AG09309 (cell line): ENCODE measurements around the gene MSH3.

ENCODE experiments used
- DNase-seq: peaks from one replicate; pipeline ENCODE4 v3.0.0-alpha.2; 2010; ENCODE audit warnings: low read depth
- H3K4me3 ChIP-seq: 2 replicates; pipeline ENCODE4 v1.5.1; 2011; ENCODE audit warnings: mild to moderate bottlenecking, low read depth, low read length, moderate library complexity; ENCODE audit not compliant: control insufficient read depth
- CTCF ChIP-seq: IDR thresholded peaks from 2 replicates; pipeline ENCODE4 v1.5.1; 2011; ENCODE audit warnings: mild to moderate bottlenecking, low read depth, low read length, inconsistent platforms; ENCODE audit not compliant: insufficient read depth, control insufficient read depth; ENCODE audit errors: missing control alignments

The MSH3 gene

GRCh38 chr5:80745490-80745889, 91.0 kb downstream of the MSH3 start:
- TF ChIP-seq CTCF: no peak
- no peak overlapping the region for H3K4me3 ChIP-seq
- DNase-seq: no peak

- no peak for DNase-seq
- TF ChIP-seq CTCF: no peak
- H3K4me3 ChIP-seq: no peak overlapping the region
Observed at GRCh38 chr5:80747922-80748321, 93.5 kb downstream of the MSH3 start.

GRCh38 chr5:80752427-80752826, 98.0 kb downstream of the MSH3 start:
- TF ChIP-seq CTCF: no peak
- no peak overlapping the region for H3K4me3 ChIP-seq
- DNase-seq: no peak

- no peak overlapping the region for H3K4me3 ChIP-seq
- TF ChIP-seq CTCF: no peak
- DNase-seq: no peak
Observed at GRCh38 chr5:80753712-80754111, 99.3 kb downstream of the MSH3 start.

- no peak for TF ChIP-seq CTCF
- no peak for DNase-seq
- no peak overlapping the region for H3K4me3 ChIP-seq
Observed at GRCh38 chr5:80754900-80755299, 100.4 kb downstream of the MSH3 start.

GRCh38 chr5:80755626-80756025, 101.2 kb downstream of the MSH3 start:
- TF ChIP-seq CTCF: no peak
- no peak overlapping the region for H3K4me3 ChIP-seq
- DNase-seq: no peak

GRCh38 chr5:80756292-80756691, 101.8 kb downstream of the MSH3 start:
- no peak overlapping the region for H3K4me3 ChIP-seq
- no peak for TF ChIP-seq CTCF
- no peak for DNase-seq
